ENCODE data around the gene SERPINA10.
A peak's percentile ranks its signal among the peaks of the same experiment; 100 is the strongest.
"Not testable (repeated sequence)": the region's sequence is repeated elsewhere in the genome, so short reads cannot be mapped to it uniquely, and the experiment has no call there.

SERPINA10 gene

DNA sequence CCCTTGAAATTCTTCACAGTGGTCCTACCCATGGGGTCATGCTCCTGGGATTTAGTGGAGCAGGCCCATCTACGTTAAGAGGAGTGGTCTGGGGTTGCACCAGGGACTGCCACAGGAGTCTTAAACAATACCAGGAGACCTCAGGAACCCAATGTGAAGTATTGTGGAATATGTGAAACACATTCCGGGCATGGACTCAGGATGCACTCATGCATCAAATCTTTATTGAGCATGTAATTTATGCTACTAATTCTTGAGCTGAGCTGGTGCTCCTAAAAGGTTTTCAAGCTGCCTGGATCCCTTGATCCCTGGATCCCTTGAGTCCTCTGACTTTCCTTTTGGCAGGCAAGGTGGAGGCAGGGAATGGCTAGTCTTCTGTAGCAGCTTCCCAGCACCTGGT, 8.8 kb downstream of the SERPINA10 start:
- DNase-seq (ENCODE audit: low spot score): no peak
- no peak for FAIRE-seq

DNA sequence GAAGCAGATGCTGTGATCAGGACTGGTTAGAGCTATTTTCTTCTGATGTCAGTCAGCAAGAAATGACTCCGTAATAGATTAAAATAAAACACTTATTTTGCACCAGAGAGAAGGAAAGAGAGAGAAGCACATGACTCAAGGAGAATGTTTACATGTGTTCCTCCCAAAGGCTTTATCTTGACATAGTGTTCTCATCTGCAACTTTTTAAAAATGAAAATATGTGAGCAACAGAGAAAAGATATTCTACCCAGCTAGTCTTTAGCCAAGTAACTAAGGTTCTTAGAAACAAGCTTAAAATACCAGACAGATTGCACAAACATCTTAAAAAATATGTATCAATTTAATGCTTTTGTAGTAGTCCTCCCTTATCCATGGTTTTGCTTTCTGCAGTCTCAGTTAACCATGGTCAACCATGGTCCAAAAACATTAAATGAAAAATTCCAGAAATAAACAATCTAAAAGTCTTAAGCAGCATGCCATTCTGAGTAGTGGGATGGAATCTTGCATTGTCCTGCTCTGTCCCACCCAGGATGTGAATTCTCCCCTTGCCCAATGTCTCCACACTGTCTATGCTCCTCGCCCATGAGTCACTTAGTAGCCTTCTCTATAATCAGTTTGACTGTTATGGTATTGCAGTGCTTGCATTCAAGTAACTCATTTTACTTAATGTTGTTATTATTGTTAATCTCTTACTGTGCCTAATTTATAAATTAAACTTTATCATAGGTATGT, 9.9 kb downstream of the SERPINA10 start:
- DNase-seq (ENCODE audit: low spot score) (no peak), FAIRE-seq (no peak)

DNA sequence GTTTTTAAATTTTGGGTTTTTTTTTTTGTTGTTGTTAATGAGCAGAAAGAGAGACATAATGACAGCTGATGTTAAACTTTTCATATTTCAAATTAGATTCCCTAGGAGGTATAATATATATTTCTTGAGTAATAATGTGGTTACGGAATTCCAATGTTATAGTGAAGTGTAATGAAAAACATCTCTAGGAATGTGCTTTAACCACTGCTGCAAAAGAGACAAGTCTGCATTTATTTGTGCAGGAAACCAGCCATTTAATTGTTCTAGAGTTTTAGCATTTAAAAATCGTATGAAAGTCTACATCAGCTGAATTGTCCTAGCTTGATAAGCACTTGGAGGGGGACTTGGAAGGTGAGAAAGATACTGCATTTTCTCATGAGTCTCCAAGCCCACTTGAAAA, 14.3 kb downstream of the SERPINA10 start:
- DNase-seq (ENCODE audit: low spot score) (no peak), FAIRE-seq (no peak)

DNA sequence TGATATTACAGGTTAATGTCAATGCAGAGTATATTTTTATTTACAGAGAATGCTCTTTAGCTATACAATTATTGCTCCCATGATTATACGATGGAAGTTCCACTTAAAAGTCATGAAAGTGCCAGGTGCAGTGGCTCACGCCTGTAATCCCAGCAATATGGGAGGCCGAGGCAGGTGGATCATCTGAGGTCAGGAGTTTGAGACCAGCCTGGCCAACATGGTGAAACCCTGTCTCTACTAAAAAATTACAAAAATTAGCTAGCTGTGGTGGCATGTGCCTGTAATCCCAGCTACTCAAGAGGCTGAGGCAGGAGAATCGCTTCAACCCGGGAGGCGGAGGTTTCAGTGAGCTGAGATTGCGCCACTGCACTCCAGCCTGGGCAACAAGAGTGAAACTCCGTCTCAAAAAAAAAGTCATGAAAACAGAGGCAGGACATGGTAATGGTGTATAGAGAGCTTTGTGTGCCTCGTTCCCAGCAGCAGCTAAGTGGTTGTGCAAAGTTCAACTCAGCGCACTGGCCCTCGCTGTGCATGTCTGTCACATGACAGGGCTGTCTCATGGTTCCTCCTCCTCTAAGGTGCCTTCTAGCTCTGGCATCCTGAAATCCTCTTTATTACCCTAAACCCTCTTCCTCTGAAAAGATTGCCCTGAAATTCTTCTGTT, 16.0 kb downstream of the SERPINA10 start:
- DNase-seq (ENCODE audit: low spot score); FAIRE-seq: not testable (repeated sequence)

DNA sequence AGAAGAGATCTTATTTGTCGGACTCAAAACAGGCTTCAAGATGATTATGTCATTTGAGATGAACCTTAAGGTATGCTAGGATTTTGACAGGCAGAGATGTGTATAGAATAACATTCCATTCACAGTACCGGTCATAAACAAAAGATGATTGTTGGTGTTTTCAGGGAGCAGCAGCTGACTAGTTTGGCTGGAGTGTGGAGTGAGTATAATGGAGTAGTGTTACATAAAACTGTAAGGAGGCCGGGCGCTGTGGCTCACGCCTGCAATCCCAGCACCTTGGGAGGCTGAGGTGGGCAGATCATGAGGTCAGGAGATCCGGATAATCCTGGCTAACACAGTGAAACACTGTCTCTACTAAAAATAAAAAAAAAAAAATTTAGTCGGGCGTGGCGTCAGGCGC, 23.9 kb downstream of the SERPINA10 start:
- peak; percentile 19 for DNase-seq (ENCODE audit: low spot score)
- FAIRE-seq: no peak

DNA sequence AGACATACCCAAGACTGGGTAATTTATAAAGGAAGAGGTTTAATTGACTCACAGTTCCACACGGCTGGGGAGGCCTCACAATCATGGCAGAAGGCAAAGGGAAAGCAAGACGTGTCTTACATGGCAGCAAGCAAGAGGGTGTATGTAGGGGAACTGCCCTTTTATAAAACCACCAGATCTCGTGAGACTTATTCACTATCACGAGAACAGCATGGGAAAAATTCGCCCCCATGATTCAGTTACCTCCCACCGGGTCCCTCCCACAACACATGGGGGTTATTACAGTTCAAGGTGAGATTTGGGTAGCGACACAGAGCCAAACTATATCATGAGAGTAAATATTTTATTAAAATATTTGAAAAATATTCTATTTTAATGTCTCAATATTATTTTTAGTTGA, 24.5 kb downstream of the SERPINA10 start:
- not testable (repeated sequence) for FAIRE-seq; DNase-seq (ENCODE audit: low spot score)

DNA sequence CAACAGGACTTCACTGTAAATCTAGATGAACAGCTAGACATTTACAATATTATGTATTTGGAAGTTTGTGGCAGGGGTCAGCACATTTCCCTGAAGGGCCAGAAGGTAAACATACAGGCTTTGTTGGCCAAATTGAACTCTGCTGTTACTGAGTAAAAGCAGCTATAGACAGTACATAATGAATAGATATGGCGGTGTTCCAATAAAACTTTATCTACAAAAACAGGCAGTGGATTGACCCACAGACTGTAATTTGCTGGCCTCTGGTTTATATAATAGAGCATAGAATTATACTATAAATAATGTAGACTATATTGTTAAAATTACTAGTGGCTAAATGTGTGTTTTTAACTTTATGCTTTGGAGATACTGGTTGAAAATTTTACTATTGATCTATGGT, 25.7 kb downstream of the SERPINA10 start:
- FAIRE-seq (no peak), DNase-seq (ENCODE audit: low spot score) (no peak)

DNA sequence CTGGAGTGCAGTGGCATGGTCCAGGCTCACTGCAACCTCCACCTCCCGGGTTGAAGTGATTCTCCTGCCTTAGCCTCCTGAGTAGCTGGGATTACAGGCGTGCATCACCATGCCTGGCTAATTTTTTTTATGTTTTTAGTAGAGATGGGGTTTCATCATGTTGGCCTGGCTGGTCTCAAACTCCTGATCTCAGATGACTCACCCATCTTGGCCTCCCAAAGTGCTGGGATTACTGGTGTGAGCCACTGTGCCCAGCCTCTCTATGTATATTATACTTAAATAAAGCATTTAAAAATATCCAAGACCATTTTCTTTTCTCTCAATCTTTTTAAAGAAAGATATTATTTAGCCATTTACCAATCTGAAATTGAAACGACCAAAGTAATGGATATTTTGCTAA, 28.9 kb downstream of the SERPINA10 start:
- DNase-seq (ENCODE audit: low spot score); FAIRE-seq: not testable (repeated sequence)

DNA sequence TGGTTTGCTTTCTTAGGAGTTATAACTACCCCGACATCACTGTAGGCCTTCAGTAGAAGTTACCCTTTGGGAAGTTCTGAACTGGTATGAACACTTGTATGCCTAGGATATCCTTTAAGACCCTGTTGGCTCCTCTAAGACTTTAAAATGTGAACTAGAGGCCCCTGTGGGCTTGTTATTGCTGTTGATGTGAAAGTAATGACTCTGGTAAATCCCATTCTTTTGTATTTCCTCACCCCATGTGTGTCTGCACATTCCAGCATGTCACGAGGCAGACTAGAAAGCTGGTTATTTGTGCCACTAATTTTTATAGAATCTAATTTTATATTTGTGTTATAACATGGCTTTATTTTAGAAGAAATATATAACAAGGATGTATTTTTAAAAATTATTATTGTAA, 48.9 kb downstream of the SERPINA10 start:
- no peak for DNase-seq (ENCODE audit: low spot score)
- no peak for FAIRE-seq

DNA sequence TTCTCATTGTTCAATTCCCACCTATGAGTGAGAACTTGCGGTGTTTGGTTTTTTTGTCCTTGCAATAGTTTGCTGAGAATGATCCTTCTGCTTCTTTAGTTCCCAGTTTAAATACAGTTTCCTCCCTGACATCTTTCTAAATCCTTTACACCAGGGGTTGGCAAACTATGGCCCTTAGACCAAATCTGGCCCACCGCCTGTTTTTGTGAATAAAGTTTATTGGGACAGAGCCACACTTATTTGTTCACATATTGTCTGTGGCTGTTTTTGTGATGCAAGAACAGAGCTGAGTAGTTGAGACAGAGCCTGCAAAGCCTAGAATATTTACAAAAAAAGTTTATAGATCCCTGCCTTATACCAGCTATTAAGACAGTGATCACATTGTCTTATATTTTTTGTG, 53.7 kb downstream of the SERPINA10 start:
- no peak for FAIRE-seq
- no peak for DNase-seq (ENCODE audit: low spot score)

DNA sequence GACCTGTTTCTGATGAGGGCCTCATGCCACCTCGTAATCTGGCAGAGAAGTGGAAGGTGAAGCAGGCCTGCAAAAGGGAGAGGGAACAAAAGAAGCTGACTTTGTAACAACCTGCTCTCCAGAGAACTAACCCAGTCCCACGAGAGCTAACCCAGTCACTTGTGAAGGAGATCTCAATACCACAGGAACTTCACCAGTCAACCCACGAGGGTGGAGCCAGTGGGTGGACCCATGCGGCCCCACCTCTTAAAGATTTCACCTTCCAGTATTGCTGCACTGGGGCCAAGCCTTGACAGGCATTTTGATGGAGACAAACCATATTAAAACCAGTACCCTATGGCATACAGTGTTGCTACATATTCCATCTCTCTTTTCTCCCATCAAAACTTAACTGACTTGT, 55.1 kb downstream of the SERPINA10 start:
- DNase-seq (ENCODE audit: low spot score) (no peak), FAIRE-seq (no peak)

DNA sequence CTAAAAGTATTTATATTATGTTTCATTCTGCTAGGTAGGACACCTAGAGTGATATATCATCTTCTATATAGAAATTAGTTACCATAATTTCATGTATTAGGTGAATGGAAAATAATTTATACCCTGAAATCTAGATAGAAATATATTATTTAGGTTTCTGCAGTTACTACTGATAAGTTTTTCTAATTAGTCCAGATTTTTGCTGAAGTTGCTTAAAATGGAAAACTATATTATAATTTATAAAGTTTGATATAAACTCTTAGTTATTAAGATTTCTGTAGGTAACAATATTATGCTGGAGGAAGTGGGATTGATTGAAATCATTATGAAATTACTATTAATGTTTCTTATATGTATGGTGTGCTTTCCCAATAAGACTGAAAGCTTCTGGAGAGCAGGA, 56.0 kb downstream of the SERPINA10 start:
- DNase-seq (ENCODE audit: low spot score): no peak
- no peak for FAIRE-seq
